ENCODE results near the gene CAMKK2. TPM values are rescaled to one million over a fixed set of nuclear protein-coding genes. Genes with fewer than 3 reads are reported as not detected.
A peak's percentile ranks its signal among the peaks of the same experiment; 100 is the strongest.
"Not testable (repeated sequence)": the region's sequence is repeated elsewhere in the genome, so short reads cannot be mapped to it uniquely, and the experiment has no call there.

CAMKK2 gene
- total and polyA plus RNA-seq, 2 experiments from 2014 or later: 20.1 to 29.8 TPM

DNA sequence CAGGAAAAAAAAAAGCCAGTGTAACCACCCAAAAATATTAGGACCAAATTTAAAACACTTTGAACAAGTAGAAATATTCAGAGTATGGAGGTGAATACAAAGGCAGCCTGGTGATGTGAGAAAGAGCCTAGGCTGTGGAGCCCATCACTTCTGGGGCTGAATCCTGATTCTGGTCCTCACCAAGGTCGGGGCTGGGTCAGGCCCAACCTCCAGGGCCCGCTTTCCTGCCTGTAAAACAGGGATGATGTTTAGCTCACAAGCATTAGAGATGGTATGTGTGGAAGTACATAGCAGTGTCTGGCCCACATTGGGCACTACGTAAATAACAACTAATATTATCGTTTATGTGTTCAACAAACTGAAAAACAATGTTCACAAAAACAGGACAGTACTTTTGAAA lies 7.8 kb upstream of the CAMKK2 start:
- in situ Hi-C loops (cut with MboI): no loop called here
- Histone ChIP-seq H3K27me3 (replicated peaks; ENCODE audit: insufficient read depth) (no peaks in the 10 kb centered on the region), H3K9ac (no peak overlapping the region), H3F3A (ENCODE audit: insufficient read depth) (0 out of 2 replicates have a peak, but pooled peaks cover 7% of the 10 kb centered on the region), H3K9me3 (ENCODE audit: low read depth) (no peaks in the 10 kb centered on the region), H3K9me2 (ENCODE audit: insufficient read depth) (no peaks in the 10 kb centered on the region), H3K79me2 (ENCODE audit: insufficient read depth) (no peaks in the 10 kb centered on the region), H4K20me1 (ENCODE audit: insufficient read depth) (no peaks in the 10 kb centered on the region), H3K4me2 (ENCODE audit: unreplicated experiment) (no peak overlapping the region), H3K27ac (no peak overlapping the region), H2AFZ (no peak overlapping the region), H3K36me3 (ENCODE audit: low read depth) (peaks cover 14% of the 10 kb centered on the region), H3K4me3 (no peak overlapping the region), H3K4me1 (ENCODE audit: insufficient read depth) (peaks cover 7% of the 10 kb centered on the region; the same call in 1 of the 2 replicates)
- 83 to 88% methylated on average over 4 of the region's 4 CpGs for WGBS, 2 experiments (ENCODE audit: low coverage in 1 of 2, low lambda C conversion rate in 2 of 2, missing lambda C conversion rate in 2 of 2)
- TF ChIP-seq EZH2phosphoT487 (IDR thresholded peaks at IDR 0.05; ENCODE audit: insufficient read depth, low read depth): no peak
- no peak for TF ChIP-seq EZH2 (IDR thresholded peaks at IDR 0.05; ENCODE audit: insufficient read depth, poor library complexity, severe bottlenecking)
- DNase-seq: no peak

GRCh38 chr12:121301876-121302275 lies 5.4 kb upstream of the CAMKK2 start:
- 16 to 22% methylated on average over 4 of the region's 4 CpGs for WGBS, 2 experiments (ENCODE audit: low coverage in 1 of 2, low lambda C conversion rate in 2 of 2, missing lambda C conversion rate in 2 of 2)
- no peak overlapping the region for H3K4me3 ChIP-seq
- no peaks in the 10 kb centered on the region for H3K79me2 ChIP-seq (ENCODE audit: insufficient read depth)
- H3K4me2 ChIP-seq (ENCODE audit: unreplicated experiment): no peak overlapping the region
- peak overlapping the region; percentile 24; the same call in 1 of the 2 replicates for H3K9ac ChIP-seq
- DNase-seq: peak; percentile 67
- TF ChIP-seq EZH2phosphoT487 (IDR thresholded peaks at IDR 0.05; ENCODE audit: insufficient read depth, low read depth): no peak
- no peak for TF ChIP-seq EZH2 (IDR thresholded peaks at IDR 0.05; ENCODE audit: insufficient read depth, poor library complexity, severe bottlenecking)
- no peaks in the 10 kb centered on the region for H3K27me3 ChIP-seq (replicated peaks; ENCODE audit: insufficient read depth)
- no peaks in the 10 kb centered on the region for H4K20me1 ChIP-seq (ENCODE audit: insufficient read depth)
- in situ Hi-C loops (cut with MboI): no loop called here
- no peaks in the 10 kb centered on the region for H3K9me2 ChIP-seq (ENCODE audit: insufficient read depth)
- H3K9me3 ChIP-seq (ENCODE audit: low read depth): no peaks in the 10 kb centered on the region
- no peaks in the 10 kb centered on the region for H3K36me3 ChIP-seq (ENCODE audit: low read depth)
- H3K27ac ChIP-seq: no peak overlapping the region
- peak overlapping the region; percentile 64 for H2AFZ ChIP-seq
- H3F3A ChIP-seq (ENCODE audit: insufficient read depth): 0 out of 2 replicates have a peak, but pooled peaks cover 4% of the 10 kb centered on the region
- peaks cover 11% of the 10 kb centered on the region for H3K4me1 ChIP-seq (ENCODE audit: insufficient read depth)

- H2AFZ ChIP-seq: no peak overlapping the region
- no peak overlapping the region for H3K9ac ChIP-seq
- no peaks in the 10 kb centered on the region for H3K9me3 ChIP-seq (ENCODE audit: low read depth)
- no peaks in the 10 kb centered on the region for H3K27me3 ChIP-seq (replicated peaks; ENCODE audit: insufficient read depth)
- no peak for DNase-seq
- H3K36me3 ChIP-seq (ENCODE audit: low read depth): no peaks in the 10 kb centered on the region
- in situ Hi-C loops (cut with MboI): no loop called here
- peaks cover 12% of the 10 kb centered on the region for H3K79me2 ChIP-seq (ENCODE audit: insufficient read depth)
- no peaks in the 10 kb centered on the region for H3K9me2 ChIP-seq (ENCODE audit: insufficient read depth)
- TF ChIP-seq EZH2 (IDR thresholded peaks at IDR 0.05; ENCODE audit: insufficient read depth, poor library complexity, severe bottlenecking): no peak
- TF ChIP-seq EZH2phosphoT487 (IDR thresholded peaks at IDR 0.05; ENCODE audit: insufficient read depth, low read depth): no peak
- H3F3A ChIP-seq (ENCODE audit: insufficient read depth): no peaks in the 10 kb centered on the region
- H4K20me1 ChIP-seq (ENCODE audit: insufficient read depth): no peaks in the 10 kb centered on the region
- H3K4me2 ChIP-seq (ENCODE audit: unreplicated experiment): no peak overlapping the region
- no peak overlapping the region for H3K4me3 ChIP-seq
- H3K27ac ChIP-seq: no peak overlapping the region
- H3K4me1 ChIP-seq (ENCODE audit: insufficient read depth): peaks cover 11% of the 10 kb centered on the region
- WGBS, 2 experiments (ENCODE audit: low coverage in 1 of 2, low lambda C conversion rate in 2 of 2, missing lambda C conversion rate in 2 of 2): 90 to 93% methylated on average over 4 of the region's 4 CpGs
These were observed 3.7 kb upstream of the CAMKK2 start for GRCh38 chr12:121300083-121300819.

DNA sequence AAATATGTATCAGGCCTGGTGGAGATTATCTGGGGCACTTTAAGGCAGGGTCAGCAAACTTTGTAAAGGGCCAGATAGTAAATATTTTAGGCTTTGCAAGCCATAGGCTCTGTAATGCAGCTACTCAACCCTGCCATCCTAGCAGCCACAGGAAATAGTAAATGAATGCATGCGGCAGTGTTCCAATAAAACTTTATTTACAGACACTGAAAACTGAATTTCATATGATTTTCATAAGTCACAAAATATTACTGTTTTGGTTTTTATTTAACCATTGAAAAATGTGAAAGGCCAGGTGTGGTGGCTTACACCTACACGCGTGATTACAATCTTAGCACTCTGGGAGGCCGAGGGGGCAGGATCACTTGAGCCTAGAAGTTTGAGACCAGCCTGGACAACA lies 3.2 kb upstream of the CAMKK2 start:
- H2AFZ ChIP-seq: no peak overlapping the region
- TF ChIP-seq EZH2 (IDR thresholded peaks at IDR 0.05; ENCODE audit: insufficient read depth, poor library complexity, severe bottlenecking): no peak
- TF ChIP-seq EZH2phosphoT487 (IDR thresholded peaks at IDR 0.05; ENCODE audit: insufficient read depth, low read depth): no peak
- H3K9me3 ChIP-seq (ENCODE audit: low read depth): no peaks in the 10 kb centered on the region
- in situ Hi-C loops (cut with MboI): no loop called here
- no peaks in the 10 kb centered on the region for H3K9me2 ChIP-seq (ENCODE audit: insufficient read depth)
- no peaks in the 10 kb centered on the region for H3K27me3 ChIP-seq (replicated peaks; ENCODE audit: insufficient read depth)
- no peak overlapping the region for H3K4me2 ChIP-seq (ENCODE audit: unreplicated experiment)
- H3K4me3 ChIP-seq: no peak overlapping the region
- no peak overlapping the region for H3K9ac ChIP-seq
- H3K36me3 ChIP-seq (ENCODE audit: low read depth): no peaks in the 10 kb centered on the region
- H3K4me1 ChIP-seq (ENCODE audit: insufficient read depth): peaks cover 11% of the 10 kb centered on the region
- H4K20me1 ChIP-seq (ENCODE audit: insufficient read depth): no peaks in the 10 kb centered on the region
- 81 to 90% methylated on average over 4 of the region's 4 CpGs for WGBS, 2 experiments (ENCODE audit: low coverage in 1 of 2, low lambda C conversion rate in 2 of 2, missing lambda C conversion rate in 2 of 2)
- no peak overlapping the region for H3K27ac ChIP-seq
- H3K79me2 ChIP-seq (ENCODE audit: insufficient read depth): peaks cover 18% of the 10 kb centered on the region
- H3F3A ChIP-seq (ENCODE audit: insufficient read depth): no peaks in the 10 kb centered on the region
- no peak for DNase-seq

GRCh38 chr12:121298411-121298810 lies 1.9 kb upstream of the CAMKK2 start:
- H3K9me3 ChIP-seq (ENCODE audit: low read depth); H3K27me3 ChIP-seq (replicated peaks; ENCODE audit: insufficient read depth); H3K36me3 ChIP-seq (ENCODE audit: low read depth); H3F3A ChIP-seq (ENCODE audit: insufficient read depth); H3K9me2 ChIP-seq (ENCODE audit: insufficient read depth); H3K4me2 ChIP-seq (ENCODE audit: unreplicated experiment); H3K27ac ChIP-seq; DNase-seq; H3K4me3 ChIP-seq; in situ Hi-C loops (cut with MboI); H3K9ac ChIP-seq; H2AFZ ChIP-seq; H4K20me1 ChIP-seq (ENCODE audit: insufficient read depth): not testable (repeated sequence)
- Histone ChIP-seq H3K79me2 (ENCODE audit: insufficient read depth) (peaks cover 30% of the 10 kb centered on the region), H3K4me1 (ENCODE audit: insufficient read depth) (peaks cover 11% of the 10 kb centered on the region)
- 89 to 91% methylated on average over 13 of the region's 13 CpGs for WGBS, 2 experiments (ENCODE audit: low coverage in 1 of 2, low lambda C conversion rate in 2 of 2, missing lambda C conversion rate in 2 of 2)
